Measurements from ENCODE around the gene PLAA.

The PLAA gene

GRCh38 chr9:26950521-26950920 lies 3.5 kb upstream of the PLAA start:
- no peak for TF ChIP-seq POLR2A (IDR thresholded peaks at IDR 0.05; ENCODE audit: low read depth, low read length)
- no peak for FAIRE-seq

GRCh38 chr9:26949637-26950069 lies 2.6 kb upstream of the PLAA start:
- no peak for FAIRE-seq
- DNase-seq (ENCODE audit: insufficient read length, low spot score), result no peak
- no peak for TF ChIP-seq POLR2A (IDR thresholded peaks at IDR 0.05; ENCODE audit: low read depth, low read length)

More at GRCh38 chr9:26950521-26950920, 3.5 kb upstream of the PLAA start:
- DNase-seq (ENCODE audit: insufficient read length, low spot score), result no peak

- DNase-seq (ENCODE audit: insufficient read length, low spot score) (no peak), FAIRE-seq (no peak)
- no peak for TF ChIP-seq POLR2A (IDR thresholded peaks at IDR 0.05; ENCODE audit: low read depth, low read length)
Observed at GRCh38 chr9:26947736-26948135, 694 bp upstream of the PLAA start.

- DNase-seq (ENCODE audit: insufficient read length, low spot score) (no peak), FAIRE-seq (peak; percentile 33)
- TF ChIP-seq POLR2A (IDR thresholded peaks at IDR 0.05; ENCODE audit: low read depth, low read length), result no peak
Observed at GRCh38 chr9:26945591-26945990, 1.5 kb downstream of the PLAA start.

GRCh38 chr9:26940779-26941178 lies 6.3 kb downstream of the PLAA start:
- TF ChIP-seq POLR2A (IDR thresholded peaks at IDR 0.05; ENCODE audit: low read depth, low read length), result no peak
- no peak for DNase-seq (ENCODE audit: insufficient read length, low spot score)
- peak; percentile 36 for FAIRE-seq

- DNase-seq (ENCODE audit: insufficient read length, low spot score) (no peak), FAIRE-seq (peak; percentile 60)
- no peak for TF ChIP-seq POLR2A (IDR thresholded peaks at IDR 0.05; ENCODE audit: low read depth, low read length)
Observed at GRCh38 chr9:26939955-26940711, 6.9 kb downstream of the PLAA start.

GRCh38 chr9:26937816-26938371 lies 9.1 kb downstream of the PLAA start:
- DNase-seq (ENCODE audit: insufficient read length, low spot score) (no peak), FAIRE-seq (no peak)
- TF ChIP-seq POLR2A (IDR thresholded peaks at IDR 0.05; ENCODE audit: low read depth, low read length), result no peak

- DNase-seq (ENCODE audit: insufficient read length, low spot score), result no peak
- no peak for FAIRE-seq
- TF ChIP-seq POLR2A (IDR thresholded peaks at IDR 0.05; ENCODE audit: low read depth, low read length), result no peak
Observed at GRCh38 chr9:26935847-26936246, 11.2 kb downstream of the PLAA start.

GRCh38 chr9:26928902-26929495 lies 18.0 kb downstream of the PLAA start:
- no peak for FAIRE-seq
- TF ChIP-seq POLR2A (IDR thresholded peaks at IDR 0.05; ENCODE audit: low read depth, low read length), result no peak
- no peak for DNase-seq (ENCODE audit: insufficient read length, low spot score)

- FAIRE-seq, result peak; percentile 11
- no peak for TF ChIP-seq POLR2A (IDR thresholded peaks at IDR 0.05; ENCODE audit: low read depth, low read length)
- no peak for DNase-seq (ENCODE audit: insufficient read length, low spot score)
Observed at GRCh38 chr9:26925609-26926008, 21.4 kb downstream of the PLAA start.

- DNase-seq (ENCODE audit: insufficient read length, low spot score), result no peak
- no peak for FAIRE-seq
- no peak for TF ChIP-seq POLR2A (IDR thresholded peaks at IDR 0.05; ENCODE audit: low read depth, low read length)
Observed at GRCh38 chr9:26919698-26920097, 27.3 kb downstream of the PLAA start.

GRCh38 chr9:26913138-26913668 lies 33.8 kb downstream of the PLAA start:
- FAIRE-seq (no peak), DNase-seq (ENCODE audit: insufficient read length, low spot score) (no peak)
- no peak for TF ChIP-seq POLR2A (IDR thresholded peaks at IDR 0.05; ENCODE audit: low read depth, low read length)

- FAIRE-seq (no peak), DNase-seq (ENCODE audit: insufficient read length, low spot score) (no peak)
- TF ChIP-seq POLR2A (IDR thresholded peaks at IDR 0.05; ENCODE audit: low read depth, low read length), result no peak
Observed at GRCh38 chr9:26904671-26905070, 42.4 kb downstream of the PLAA start.

GRCh38 chr9:26904070-26904469 lies 43.0 kb downstream of the PLAA start:
- no peak for TF ChIP-seq POLR2A (IDR thresholded peaks at IDR 0.05; ENCODE audit: low read depth, low read length)
- FAIRE-seq (no peak), DNase-seq (ENCODE audit: insufficient read length, low spot score) (no peak)
